Epidermal melanocyte (primary cell): Measurements from ENCODE around the gene MRTFA.

ENCODE experiments used
- DNase-seq: peaks from one replicate; pipeline ENCODE4 v3.0.0; 2011; ENCODE audit warnings: low spot score; ENCODE audit not compliant: insufficient read length

Gene MRTFA

GRCh38 chr22:40432157-40432556 is 204.4 kb downstream of the MRTFA start:
- no peak for DNase-seq

- no peak for DNase-seq
Measured at GRCh38 chr22:40430991-40431390, 205.5 kb downstream of the MRTFA start.

GRCh38 chr22:40429481-40429880 is 207.0 kb downstream of the MRTFA start:
- DNase-seq = no peak

DNA sequence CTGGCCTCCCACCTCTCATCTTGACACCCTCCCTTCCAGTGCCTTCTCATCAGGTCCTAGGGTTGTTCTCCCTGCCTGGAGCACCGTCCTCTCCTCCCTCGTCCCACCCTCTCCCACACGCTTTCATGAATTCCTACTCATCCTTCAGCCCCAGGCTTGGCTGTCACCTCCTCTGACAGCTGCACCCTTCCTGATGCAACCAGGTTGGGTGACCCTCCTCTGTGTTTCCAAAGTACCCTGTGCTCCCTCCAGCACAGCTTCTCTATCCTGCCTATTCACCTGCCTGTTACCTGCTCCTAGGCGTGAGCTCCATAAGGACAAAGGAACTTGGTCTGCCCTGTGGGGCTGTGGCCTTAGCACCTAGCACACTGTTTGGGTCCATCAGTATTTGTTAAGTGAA is 207.7 kb downstream of the MRTFA start:
- no peak for DNase-seq

DNA sequence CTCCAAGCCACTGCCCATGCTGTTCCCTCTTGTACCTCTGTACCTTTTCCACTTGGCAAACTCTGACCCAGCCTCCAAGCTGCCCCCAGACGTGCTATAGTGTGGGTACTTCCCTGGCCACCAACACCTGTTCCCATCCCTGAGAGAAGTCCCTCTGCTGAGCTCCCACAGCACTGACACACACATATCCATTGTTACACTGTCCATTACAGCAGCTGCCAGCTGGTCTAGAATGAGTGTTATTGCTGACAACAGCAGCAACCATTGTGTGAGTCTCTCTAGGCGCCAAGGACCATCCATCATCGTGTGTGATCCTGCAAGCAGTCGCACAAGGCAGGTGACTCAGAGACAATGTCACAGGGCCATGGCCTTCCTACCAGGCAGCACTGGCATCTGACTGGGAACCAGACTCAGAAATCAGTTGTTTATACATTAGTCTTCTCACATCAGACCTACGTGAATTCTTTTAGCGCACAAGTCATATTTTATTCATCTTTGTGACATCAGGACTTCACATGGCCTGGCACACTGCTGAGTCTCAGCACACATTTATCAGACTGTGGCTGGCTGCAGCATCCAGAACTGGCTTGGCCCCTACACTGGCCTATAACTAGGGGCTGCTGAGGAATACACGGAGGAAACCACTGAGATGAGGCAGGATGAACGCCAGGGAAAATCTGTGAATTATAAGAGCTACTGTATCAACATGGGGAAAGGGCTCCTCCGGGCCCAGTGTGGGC is 209.8 kb downstream of the MRTFA start:
- no peak for DNase-seq

DNA sequence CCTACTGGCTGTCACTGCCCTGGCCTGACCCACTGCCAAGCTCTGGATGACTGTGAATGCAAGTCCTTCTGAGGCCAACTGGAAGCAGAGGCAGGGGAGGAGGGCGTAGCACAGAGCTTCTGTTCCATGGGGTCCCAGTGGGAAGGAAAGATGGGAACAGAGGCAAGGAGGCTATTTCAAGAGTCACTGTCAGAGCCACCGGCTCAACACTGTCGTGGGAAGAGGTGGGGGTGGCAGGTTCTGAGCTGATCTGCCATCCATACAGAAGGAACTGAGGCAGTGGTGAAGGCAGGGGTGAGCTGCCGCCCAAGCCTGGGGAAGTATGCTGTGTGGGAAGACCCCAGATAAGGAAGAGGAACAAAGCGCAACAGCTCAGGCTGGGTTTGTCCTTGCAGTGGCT is 211.4 kb downstream of the MRTFA start:
- no peak for DNase-seq

GRCh38 chr22:40423882-40424640 is 212.5 kb downstream of the MRTFA start:
- DNase-seq = no peak

DNA sequence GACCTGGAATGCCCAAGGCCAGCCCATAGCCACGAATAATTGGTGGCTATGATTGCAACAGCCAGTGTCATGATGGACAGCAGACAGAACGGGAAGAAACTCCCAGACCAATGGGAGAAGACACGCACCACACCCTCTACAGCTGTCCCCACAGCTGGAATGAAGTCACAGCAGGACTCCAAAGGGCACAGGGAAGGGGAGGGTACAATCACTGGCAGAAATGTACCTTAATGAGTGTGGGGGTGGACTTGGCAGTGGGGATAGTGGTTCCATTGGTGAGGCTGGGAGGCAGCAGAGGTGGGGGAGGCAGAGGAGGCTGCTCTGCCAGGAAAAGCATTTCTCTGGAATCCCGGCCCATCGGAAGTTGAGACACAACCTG is 213.2 kb downstream of the MRTFA start:
- DNase-seq = no peak

DNA sequence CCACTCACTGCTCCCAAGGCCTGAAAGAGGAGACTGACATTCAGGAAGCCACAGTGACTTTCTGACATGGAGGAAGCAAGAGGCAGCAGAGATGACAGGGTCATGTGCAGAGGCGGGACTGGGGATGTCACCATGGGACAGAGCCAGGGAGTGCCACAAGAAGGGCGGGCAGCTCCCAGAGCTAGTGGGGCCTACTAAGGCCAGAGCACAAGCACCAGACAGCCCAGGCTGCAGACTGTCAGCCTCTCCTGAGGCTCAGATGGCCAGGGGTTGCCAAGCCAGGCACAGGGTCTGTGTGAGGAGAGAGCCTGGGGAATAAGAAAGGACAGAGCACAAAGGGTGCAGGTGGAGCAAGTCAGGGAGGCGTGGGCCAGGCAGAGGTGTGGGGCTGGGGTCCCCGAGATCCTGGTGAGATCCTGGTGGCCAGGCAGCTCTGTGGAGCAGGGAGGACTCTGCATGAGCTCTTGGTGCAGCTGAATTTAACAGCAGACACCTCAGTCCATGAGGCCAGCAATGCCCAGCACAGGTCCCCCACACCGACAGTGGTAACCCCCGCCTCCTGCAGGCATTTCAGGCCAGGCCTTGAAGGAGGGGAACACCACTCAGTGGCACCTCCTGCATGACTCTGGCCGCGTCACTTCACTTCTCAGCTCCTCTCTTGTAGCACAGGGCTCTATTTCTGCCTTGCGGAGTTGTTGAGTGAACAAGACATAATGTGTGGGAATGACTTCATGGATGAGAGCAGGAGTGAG is 213.8 kb downstream of the MRTFA start:
- DNase-seq = no peak

DNA sequence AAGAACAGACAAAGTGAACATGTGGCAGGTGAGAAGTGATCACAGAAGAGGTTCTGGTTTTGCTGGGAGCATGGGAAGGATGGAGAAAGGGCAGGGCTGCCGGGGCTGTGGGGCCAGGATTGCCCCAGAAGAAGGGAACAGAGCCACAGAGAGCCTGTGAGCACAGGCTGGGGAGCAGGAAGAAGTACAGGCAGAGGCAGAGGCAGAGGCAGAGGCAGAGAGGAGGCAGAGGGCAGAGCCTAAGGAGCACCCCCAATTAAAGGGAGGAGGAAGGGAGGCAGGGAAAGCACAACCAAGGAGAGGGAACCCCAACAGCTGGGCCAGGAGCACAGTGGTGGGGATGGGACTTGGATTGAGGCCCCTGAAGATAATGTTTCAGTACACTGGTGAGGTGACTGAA is 214.6 kb downstream of the MRTFA start:
- DNase-seq = no peak

GRCh38 chr22:40421082-40421350 is 215.5 kb downstream of the MRTFA start:
- DNase-seq = no peak

DNA sequence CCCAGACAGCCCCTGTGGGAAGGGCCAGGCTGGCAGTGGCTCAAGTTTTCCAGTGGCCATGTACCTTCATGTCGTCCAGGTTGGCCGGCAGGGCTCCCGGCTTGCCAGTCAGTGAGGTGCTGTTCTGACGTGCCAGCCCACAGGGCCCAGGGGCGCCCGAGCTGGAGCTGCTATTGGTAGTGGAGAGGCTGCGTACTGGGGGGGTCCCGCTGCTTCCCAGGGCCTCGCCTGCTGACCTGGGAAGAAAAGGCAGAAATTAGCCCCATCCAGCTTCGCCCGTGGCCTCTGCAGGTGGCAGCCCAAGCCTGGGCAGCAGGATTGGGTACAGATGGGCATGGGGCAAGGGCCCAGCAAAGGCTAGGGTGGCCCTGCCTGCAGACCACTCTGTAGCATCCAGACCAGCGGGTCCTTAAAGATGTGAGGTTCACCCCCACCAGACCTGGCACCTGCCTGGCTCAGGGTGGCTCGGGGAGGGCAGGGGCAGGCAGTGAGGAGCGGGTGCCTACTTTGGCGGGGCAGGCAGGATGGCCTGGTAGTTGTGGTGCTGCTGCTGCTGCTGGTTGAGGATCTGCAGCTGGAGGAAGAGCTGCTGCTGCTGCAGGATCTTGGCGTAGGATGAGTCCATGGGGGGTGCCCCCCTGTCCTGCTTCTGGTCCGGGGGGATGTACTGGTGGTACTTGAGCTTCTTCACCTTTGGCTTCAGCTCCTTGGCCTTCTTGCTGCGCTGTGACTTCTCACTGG is 216.0 kb downstream of the MRTFA start:
- DNase-seq = no peak

DNA sequence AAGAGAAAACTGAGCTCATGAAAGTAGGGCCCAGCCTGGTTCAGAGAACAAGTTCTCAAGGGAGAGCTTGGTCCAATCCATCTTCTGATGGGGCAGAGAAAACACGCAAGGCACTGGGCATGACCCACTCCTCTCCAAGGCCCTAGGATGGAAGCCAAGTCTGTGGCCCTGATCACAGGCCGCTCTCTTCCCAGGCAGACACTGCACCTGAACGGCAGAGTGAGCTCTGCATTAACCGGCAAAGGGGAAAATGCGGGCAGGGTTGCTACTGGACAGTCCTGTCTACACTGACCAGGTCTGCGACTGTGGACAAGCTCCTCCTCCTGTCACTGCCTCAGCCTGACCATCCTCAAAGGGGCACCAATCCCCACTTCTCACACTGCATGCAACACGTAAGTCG is 216.8 kb downstream of the MRTFA start:
- no peak for DNase-seq

GRCh38 chr22:40418366-40419201 is 217.9 kb downstream of the MRTFA start:
- no peak for DNase-seq

GRCh38 chr22:40417881-40418280 is 218.6 kb downstream of the MRTFA start:
- DNase-seq = no peak

DNA sequence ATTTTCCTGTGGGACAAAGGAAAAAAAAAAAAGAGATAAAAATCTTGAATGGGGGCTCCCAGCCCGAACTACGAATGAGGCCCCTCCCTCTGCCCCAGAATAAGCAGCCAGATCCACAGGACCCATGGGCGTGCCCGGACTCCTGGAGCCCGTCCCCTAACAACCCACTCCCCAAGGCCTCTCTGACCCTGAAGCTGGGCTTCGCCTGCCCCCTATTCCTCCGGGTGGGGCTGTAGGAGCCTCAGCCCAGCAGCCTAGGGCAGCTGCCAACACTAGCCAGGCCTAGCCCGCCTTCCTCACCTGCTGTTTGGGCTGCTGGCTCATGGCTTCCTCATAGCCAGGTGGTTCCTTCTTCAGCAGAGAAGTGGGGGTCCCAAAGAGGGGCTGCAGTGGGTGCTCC is 219.5 kb downstream of the MRTFA start:
- no peak for DNase-seq

GRCh38 chr22:40416636-40417035 is 219.9 kb downstream of the MRTFA start:
- no peak for DNase-seq

DNA sequence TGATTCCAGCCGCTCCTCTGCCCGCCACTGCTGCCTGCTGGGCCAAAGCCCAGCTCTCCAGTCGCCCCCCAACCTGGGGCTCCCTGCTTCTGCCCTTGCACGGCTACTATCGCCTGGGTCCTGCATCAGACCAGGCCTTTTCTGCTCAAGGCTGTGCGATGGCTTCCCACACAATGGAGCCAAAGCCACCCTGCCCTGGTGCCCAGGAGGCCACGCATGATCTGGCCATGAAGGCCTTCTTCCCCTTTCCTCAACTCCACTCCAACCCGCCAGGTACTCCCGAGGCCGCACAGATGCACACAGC is 220.3 kb downstream of the MRTFA start:
- DNase-seq = no peak

DNA sequence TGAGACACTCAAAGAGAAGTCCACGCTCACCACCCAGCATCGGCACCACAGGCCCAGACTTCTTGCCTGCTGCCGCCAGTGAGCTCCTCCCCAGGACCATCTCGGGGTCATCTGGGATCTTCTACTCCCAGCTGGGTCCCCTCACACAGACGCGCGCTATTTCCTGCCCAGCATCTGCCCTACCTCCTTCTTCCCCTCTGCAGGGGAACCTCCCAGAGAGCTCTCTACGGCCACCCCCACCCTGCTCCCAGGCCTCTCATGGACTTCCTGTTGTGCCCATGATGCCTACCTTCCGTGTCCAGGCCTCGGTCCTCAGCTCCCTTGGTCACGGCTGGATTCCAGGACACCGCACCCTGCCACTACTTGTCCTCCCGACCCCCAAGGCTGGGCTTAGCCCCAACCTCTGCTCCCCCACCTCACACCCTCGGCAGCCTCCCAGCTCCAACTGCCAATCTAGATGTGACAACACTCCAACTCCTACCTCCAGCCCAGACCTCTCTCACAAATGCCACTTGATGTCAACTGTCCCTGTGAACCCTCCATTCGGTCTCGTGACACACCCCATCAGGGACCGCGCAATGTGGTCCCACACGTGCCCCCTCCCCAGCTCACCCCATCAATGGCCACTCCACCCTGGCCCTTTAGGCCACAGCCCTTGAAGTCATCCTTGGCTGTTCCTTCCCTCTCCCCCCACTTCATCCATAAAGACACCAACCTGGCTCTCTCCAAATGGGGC is 220.8 kb downstream of the MRTFA start:
- DNase-seq = no peak

DNA sequence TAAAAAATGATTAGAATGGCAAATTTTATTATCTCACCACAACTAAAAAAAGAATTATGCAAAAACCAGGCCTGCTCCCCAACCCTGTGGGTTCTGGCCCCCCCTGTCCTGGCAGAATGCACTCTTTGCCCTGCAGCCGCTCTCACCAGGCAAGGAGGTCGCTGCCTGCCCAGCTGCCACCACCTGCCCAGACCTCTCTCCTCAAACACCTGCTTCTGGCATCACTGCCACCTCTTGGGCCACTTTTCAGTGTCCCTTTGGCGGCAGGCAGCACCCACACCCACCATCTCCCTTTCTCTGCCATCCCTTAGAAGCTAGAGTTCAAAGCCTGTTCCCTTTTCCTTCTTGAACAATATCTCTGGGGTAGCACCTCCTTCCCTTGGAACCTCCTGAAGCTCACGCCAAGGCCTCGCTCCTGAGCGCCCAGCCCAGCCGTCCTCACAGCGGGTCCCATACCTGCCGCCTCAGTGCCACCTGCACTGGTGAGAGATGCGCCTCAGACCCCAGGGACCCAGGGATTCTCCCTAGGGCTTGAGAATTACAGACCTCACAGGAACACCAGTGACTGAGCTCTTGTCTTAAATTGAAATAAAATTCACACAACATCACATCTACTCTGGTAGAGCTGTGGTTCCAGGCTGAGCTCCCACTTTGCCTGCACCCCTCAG is 221.5 kb downstream of the MRTFA start:
- no peak for DNase-seq
